OCI-LY1 (cell line): ENCODE results near the gene POMP.

Source experiments
- H2AFZ ChIP-seq: fragments of 200-600 bp; sonication (generic), shearing (Covaris generic); 2 replicates; pipeline ENCODE4 v1.6.0; 2014; ENCODE audit warnings: antibody characterized with exemption, mild to moderate bottlenecking, low read length
- H3F3A ChIP-seq: fragments of 200-600 bp; sonication (generic), shearing (Covaris generic); 2 replicates; pipeline ENCODE4 v1.6.0; 2014; ENCODE audit warnings: mild to moderate bottlenecking, antibody characterized with exemption, low read length, moderate library complexity; ENCODE audit not compliant: insufficient read depth
- H3K27ac ChIP-seq: fragments of 200-600 bp; sonication (generic); 2 replicates; pipeline ENCODE4 v1.5.1; 2014; ENCODE audit warnings: low read length, mixed run types, mild to moderate bottlenecking, low read depth; ENCODE audit not compliant: poor library complexity, severe bottlenecking
- H3K27me3 ChIP-seq: fragments of 200-600 bp; sonication (generic); 2 replicates; pipeline ENCODE4 v1.6.0; 2014; ENCODE audit warnings: antibody characterized with exemption, mild to moderate bottlenecking, low read length, moderate library complexity; ENCODE audit not compliant: insufficient read depth
- H3K36me3 ChIP-seq: fragments of 200-600 bp; sonication (generic); 2 replicates; pipeline ENCODE4 v1.6.1; 2014; ENCODE audit warnings: mild to moderate bottlenecking, antibody characterized with exemption, low read length, moderate library complexity, mixed read lengths; ENCODE audit not compliant: insufficient read depth
- H3K4me1 ChIP-seq: fragments of 200-600 bp; sonication (generic); 2 replicates; pipeline ENCODE4 v1.5.1; 2014; ENCODE audit warnings: mild to moderate bottlenecking, low read length, moderate library complexity; ENCODE audit not compliant: insufficient read depth, severe bottlenecking
- H3K4me2 ChIP-seq: fragments of 200-600 bp; sonication (generic), shearing (Covaris generic); 2 replicates; pipeline ENCODE4 v1.6.1; 2014; ENCODE audit warnings: low read length
- H3K4me3 ChIP-seq: fragments of 200-600 bp; sonication (generic); 2 replicates; pipeline ENCODE4 v1.5.1; 2014; ENCODE audit warnings: low read length, low read depth, mild to moderate bottlenecking, mixed read lengths; ENCODE audit not compliant: poor library complexity, severe bottlenecking
- H3K79me2 ChIP-seq: fragments of 200-600 bp; shearing (Covaris generic); 2 replicates; pipeline ENCODE4 v1.6.1; 2016; ENCODE audit warnings: mixed run types, low read length, mixed read lengths; ENCODE audit not compliant: insufficient read depth
- H3K9ac ChIP-seq: fragments of 200-600 bp; sonication (generic), shearing (Covaris generic); 2 replicates; pipeline ENCODE4 v1.6.1; 2014; ENCODE audit warnings: mild to moderate bottlenecking, low read length, mixed read lengths
- H3K9me2 ChIP-seq: fragments of 200-600 bp; sonication (generic), shearing (Covaris generic); 2 replicates; pipeline ENCODE4 v1.6.1; 2014; ENCODE audit warnings: low read depth, mild to moderate bottlenecking, low read length, mixed read lengths
- H3K9me3 ChIP-seq: fragments of 200-600 bp; shearing (Covaris generic); 2 replicates; pipeline ENCODE4 v1.6.1; 2014; ENCODE audit warnings: low read length, mixed read lengths
- H4K20me1 ChIP-seq: fragments of 200-600 bp; sonication (generic), shearing (Covaris generic); 2 replicates; pipeline ENCODE4 v1.6.0; 2016; ENCODE audit warnings: mild to moderate bottlenecking, low read length; ENCODE audit not compliant: insufficient read depth
- EZH2 ChIP-seq: fragments of 200-600 bp; sonication (generic), shearing (Covaris generic); IDR thresholded peaks from 2 replicates; pipeline ENCODE4 v1.8.0; 2017; ENCODE audit warnings: borderline replicate concordance, mixed run types, mild to moderate bottlenecking, antibody characterized with exemption, low read length, moderate library complexity, mixed read lengths
- TF ChIP-seq, protein P1 (sequence below): fragments of 200-600 bp; sonication (generic), shearing (Covaris generic); IDR thresholded peaks from 2 replicates; pipeline ENCODE4 v1.5.1; 2017; ENCODE audit warnings: mild to moderate bottlenecking, antibody characterized with exemption, low read length, moderate library complexity, mixed read lengths

The POMP gene

DNA sequence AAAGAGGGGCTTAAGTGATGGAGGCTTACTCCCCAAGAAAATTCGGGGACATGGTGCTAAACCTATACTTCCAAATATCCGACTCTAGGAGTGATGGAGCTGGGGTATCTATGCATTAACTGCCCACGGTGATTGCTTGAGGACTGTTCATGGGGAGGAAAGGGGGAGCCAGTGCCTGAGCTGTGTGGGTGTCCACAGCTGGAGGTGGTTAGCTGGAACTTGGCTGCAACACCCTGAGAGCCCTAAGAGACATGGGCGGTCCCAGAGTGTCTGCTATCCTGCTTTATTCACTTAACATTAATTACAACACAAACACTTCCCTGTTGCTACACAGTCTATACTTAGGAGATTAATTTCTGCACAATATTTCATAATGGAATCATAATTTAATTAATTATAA, 28.1 kb upstream of the POMP start:
- Histone ChIP-seq H3K4me2 (no peak overlapping the region), H3K27me3 (no peaks in the 10 kb centered on the region), H2AFZ (no peak overlapping the region), H3K9ac (no peak overlapping the region), H4K20me1 (no peaks in the 10 kb centered on the region), H3K79me2 (no peaks in the 10 kb centered on the region), H3K4me1 (no peaks in the 10 kb centered on the region), H3K36me3 (no peaks in the 10 kb centered on the region), H3K9me2 (no peaks in the 10 kb centered on the region), H3K9me3 (no peaks in the 10 kb centered on the region), H3F3A (no peaks in the 10 kb centered on the region), H3K27ac (no peak overlapping the region), H3K4me3 (no peak overlapping the region)
- no peak for TF ChIP-seq EZH2
- TF ChIP-seq, protein P1, sequence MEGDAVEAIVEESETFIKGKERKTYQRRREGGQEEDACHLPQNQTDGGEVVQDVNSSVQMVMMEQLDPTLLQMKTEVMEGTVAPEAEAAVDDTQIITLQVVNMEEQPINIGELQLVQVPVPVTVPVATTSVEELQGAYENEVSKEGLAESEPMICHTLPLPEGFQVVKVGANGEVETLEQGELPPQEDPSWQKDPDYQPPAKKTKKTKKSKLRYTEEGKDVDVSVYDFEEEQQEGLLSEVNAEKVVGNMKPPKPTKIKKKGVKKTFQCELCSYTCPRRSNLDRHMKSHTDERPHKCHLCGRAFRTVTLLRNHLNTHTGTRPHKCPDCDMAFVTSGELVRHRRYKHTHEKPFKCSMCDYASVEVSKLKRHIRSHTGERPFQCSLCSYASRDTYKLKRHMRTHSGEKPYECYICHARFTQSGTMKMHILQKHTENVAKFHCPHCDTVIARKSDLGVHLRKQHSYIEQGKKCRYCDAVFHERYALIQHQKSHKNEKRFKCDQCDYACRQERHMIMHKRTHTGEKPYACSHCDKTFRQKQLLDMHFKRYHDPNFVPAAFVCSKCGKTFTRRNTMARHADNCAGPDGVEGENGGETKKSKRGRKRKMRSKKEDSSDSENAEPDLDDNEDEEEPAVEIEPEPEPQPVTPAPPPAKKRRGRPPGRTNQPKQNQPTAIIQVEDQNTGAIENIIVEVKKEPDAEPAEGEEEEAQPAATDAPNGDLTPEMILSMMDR, result no peak

DNA sequence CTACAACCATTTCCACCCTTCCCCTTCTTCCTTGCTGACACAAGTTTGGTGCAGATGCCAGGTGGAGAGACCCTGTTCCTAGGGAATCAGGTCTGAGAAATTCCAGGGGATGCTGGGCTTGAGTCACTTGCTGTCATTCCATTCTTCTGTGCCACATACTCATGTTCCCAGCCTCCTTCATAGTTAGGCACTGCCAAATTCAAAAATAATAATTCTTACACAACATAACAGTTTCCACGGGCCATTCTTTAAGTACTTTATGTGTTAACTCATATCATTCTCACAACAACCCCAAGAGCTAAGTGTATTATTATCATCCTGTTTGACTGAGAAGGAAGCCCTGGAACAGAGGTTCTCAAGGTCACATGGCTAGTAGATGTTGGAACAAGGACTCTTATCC, 27.1 kb upstream of the POMP start:
- no peaks in the 10 kb centered on the region for H4K20me1 ChIP-seq
- H3K4me3 ChIP-seq, result no peak overlapping the region
- no peaks in the 10 kb centered on the region for H3K9me2 ChIP-seq
- no peaks in the 10 kb centered on the region for H3F3A ChIP-seq
- TF ChIP-seq EZH2, result no peak
- no peaks in the 10 kb centered on the region for H3K79me2 ChIP-seq
- no peak overlapping the region for H3K27ac ChIP-seq
- H3K4me2 ChIP-seq, result no peak overlapping the region
- no peak overlapping the region for H2AFZ ChIP-seq
- no peaks in the 10 kb centered on the region for H3K36me3 ChIP-seq
- H3K4me1 ChIP-seq, result peaks cover under 1% of the 10 kb centered on the region
- no peak overlapping the region for H3K9ac ChIP-seq
- no peaks in the 10 kb centered on the region for H3K27me3 ChIP-seq
- H3K9me3 ChIP-seq, result no peaks in the 10 kb centered on the region

DNA sequence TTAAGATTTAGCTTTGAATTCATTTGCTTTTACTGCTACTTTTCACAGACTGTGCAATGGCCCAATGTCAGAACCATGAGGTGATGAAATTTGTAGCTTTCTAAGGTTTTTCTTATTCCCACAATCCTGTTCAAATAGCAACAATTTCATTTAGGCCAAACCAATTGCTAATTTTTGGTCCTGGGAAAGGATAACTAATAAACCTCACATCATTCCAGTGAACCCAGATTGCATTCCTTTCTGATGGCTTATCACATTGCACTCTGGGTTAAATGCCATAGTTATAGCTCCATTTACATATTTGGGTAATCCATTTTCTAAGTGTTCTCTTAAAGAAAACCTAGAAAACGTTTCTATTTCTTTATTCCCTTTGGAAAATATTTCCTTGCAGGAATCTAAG, 22.9 kb upstream of the POMP start:
- H3K4me3 ChIP-seq, result no peak overlapping the region
- no peak overlapping the region for H3K27ac ChIP-seq
- no peak overlapping the region for H3K4me2 ChIP-seq
- H3K27me3 ChIP-seq, result no peaks in the 10 kb centered on the region
- no peaks in the 10 kb centered on the region for H3F3A ChIP-seq
- TF ChIP-seq, protein P1, result no peak
- no peak for TF ChIP-seq EZH2
- H2AFZ ChIP-seq, result no peak overlapping the region
- no peak overlapping the region for H3K9ac ChIP-seq
- H4K20me1 ChIP-seq, result no peaks in the 10 kb centered on the region
- no peaks in the 10 kb centered on the region for H3K9me3 ChIP-seq
- H3K9me2 ChIP-seq, result no peaks in the 10 kb centered on the region
- H3K4me1 ChIP-seq, result peaks cover 10% of the 10 kb centered on the region
- H3K36me3 ChIP-seq, result no peaks in the 10 kb centered on the region
- H3K79me2 ChIP-seq, result no peaks in the 10 kb centered on the region

DNA sequence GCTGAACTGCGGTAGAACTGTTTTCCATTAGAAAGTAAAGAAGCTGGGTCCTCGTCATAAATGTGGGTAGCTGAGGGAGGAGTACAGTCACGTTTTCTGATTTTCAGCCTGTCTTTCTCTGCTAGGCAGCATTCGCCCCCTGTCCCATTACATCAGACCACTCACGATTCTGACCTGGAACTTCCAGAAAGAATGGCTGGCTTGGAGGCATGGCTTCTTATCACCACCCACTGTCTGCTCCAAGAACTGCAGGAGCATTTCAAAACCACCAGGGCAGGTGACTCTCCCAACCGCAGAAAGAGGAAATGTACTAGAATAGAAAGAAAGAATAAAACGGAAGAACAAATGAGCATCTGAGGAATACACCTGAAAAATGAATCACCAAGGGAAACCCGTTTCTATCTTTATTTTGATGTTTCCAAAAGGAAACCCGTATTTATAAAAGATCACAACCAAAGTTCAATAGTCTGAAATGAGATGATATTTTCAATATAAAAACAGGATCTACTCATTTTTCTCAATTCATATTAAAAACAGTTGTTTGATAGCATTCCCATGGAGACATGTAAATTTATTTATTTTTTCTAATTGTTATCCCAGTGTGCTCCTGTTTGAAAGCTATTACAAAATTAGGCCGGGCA, 22.1 kb upstream of the POMP start:
- no peak overlapping the region for H3K27ac ChIP-seq
- H3K4me2 ChIP-seq, result no peak overlapping the region

More for the DNA sequence above, 22.1 kb upstream of the POMP start:
- no peaks in the 10 kb centered on the region for H3K9me2 ChIP-seq
- H3K9me3 ChIP-seq, result no peaks in the 10 kb centered on the region
- no peaks in the 10 kb centered on the region for H3F3A ChIP-seq
- H2AFZ ChIP-seq, result no peak overlapping the region
- H3K9ac ChIP-seq, result no peak overlapping the region
- H3K4me1 ChIP-seq, result peaks cover 10% of the 10 kb centered on the region
- H3K79me2 ChIP-seq, result no peaks in the 10 kb centered on the region
- no peaks in the 10 kb centered on the region for H3K36me3 ChIP-seq
- H3K4me3 ChIP-seq, result no peak overlapping the region
- H4K20me1 ChIP-seq, result no peaks in the 10 kb centered on the region
- no peak for TF ChIP-seq EZH2
- TF ChIP-seq, protein P1, result peak; percentile 74
- H3K27me3 ChIP-seq, result no peaks in the 10 kb centered on the region
